ENCODE measurements around the gene SERPINB5.

Gene SERPINB5

GRCh38 chr18:63464434-63464833, 12.3 kb upstream of the SERPINB5 start:
- Histone ChIP-seq H4K91ac (ENCODE audit: low read length) (no peak overlapping the region), H3K27me3 (ENCODE audit: control insufficient read depth in 1 of 2, insufficient read depth in 1 of 2, low read length in 2 of 2) (peaks cover 8 to 18% of the 10 kb centered on the region in 2 experiments), H3K4ac (ENCODE audit: low read depth in 1 of 2, low read length in 2 of 2) (no peak overlapping the region), H2AK5ac (ENCODE audit: low read length, severe bottlenecking) (no peak overlapping the region), H3K36me3 (ENCODE audit: control insufficient read depth in 1 of 2, insufficient read depth in 2 of 2, low read depth in 1 of 2, low read length in 2 of 2) (no peaks in the 10 kb centered on the region), H3K27ac (ENCODE audit: low read length, poor library complexity, severe bottlenecking) (no peak overlapping the region), H4K8ac (ENCODE audit: low read length) (no peak overlapping the region), H2AFZ (ENCODE audit: low read depth, low read length) (no peak overlapping the region), H2BK5ac (ENCODE audit: low read depth, low read length, poor library complexity, severe bottlenecking) (no peak overlapping the region), H2BK120ac (ENCODE audit: low read depth, low read length) (no peak overlapping the region), H3K79me1 (replicated peaks; ENCODE audit: low read length, poor library complexity, severe bottlenecking) (no peaks in the 10 kb centered on the region), H3K4me2 (ENCODE audit: low read length, poor library complexity, severe bottlenecking) (no peak overlapping the region), H3K18ac (ENCODE audit: low read depth in 1 of 2, low read length in 2 of 2) (no peak overlapping the region), H3K9me3 (ENCODE audit: control insufficient read depth, low read length) (no peaks in the 10 kb centered on the region), H3K9ac (ENCODE audit: low read length) (no peak overlapping the region), H2BK15ac (ENCODE audit: low read depth, poor library complexity, severe bottlenecking) (no peak overlapping the region), H3K23ac (ENCODE audit: low read length in 2 of 2) (no peak overlapping the region), H3K14ac (ENCODE audit: low read length in 2 of 2) (no peak overlapping the region), H3K4me1 (ENCODE audit: control insufficient read depth, insufficient read depth, low read depth, low read length) (no peaks in the 10 kb centered on the region), H3K4me3 (ENCODE audit: insufficient read depth in 1 of 2, low read depth in 1 of 2, low read length in 2 of 2) (no peak overlapping the region), H2BK12ac (ENCODE audit: low read length in 2 of 2) (no peak overlapping the region)
- 94% methylated on average over 2 of the region's 2 CpGs for WGBS
- DNase-seq = no peak

DNA sequence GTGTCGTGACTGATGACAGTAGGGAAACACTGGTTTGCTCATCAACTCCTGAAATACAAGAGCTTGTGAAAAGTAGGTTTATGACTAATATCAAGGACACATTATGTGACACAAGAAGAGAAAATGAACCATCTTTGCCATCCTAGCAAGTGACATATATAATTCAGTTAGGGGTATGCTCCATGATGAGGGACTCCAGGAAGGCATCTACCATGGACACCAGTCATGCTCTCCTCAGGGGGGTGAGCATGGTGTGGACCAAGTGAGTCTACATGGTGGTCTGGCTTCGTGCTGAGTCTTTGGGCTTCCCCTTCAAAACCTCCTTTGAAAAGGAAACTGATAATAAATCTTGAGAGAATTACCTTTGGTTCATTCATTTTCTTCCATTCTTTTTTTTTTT, 11.7 kb upstream of the SERPINB5 start:
- H4K8ac ChIP-seq (ENCODE audit: low read length) = no peak overlapping the region
- H3K9me3 ChIP-seq (ENCODE audit: control insufficient read depth, low read length) = no peaks in the 10 kb centered on the region
- no peak overlapping the region for H4K91ac ChIP-seq (ENCODE audit: low read length)
- H2AFZ ChIP-seq (ENCODE audit: low read depth, low read length) = no peak overlapping the region
- peaks cover 8 to 18% of the 10 kb centered on the region in 2 experiments for H3K27me3 ChIP-seq (ENCODE audit: control insufficient read depth in 1 of 2, insufficient read depth in 1 of 2, low read length in 2 of 2)
- no peak overlapping the region for H2BK12ac ChIP-seq (ENCODE audit: low read length in 2 of 2)
- H3K14ac ChIP-seq (ENCODE audit: low read length in 2 of 2) = no peak overlapping the region
- no peak overlapping the region for H2BK120ac ChIP-seq (ENCODE audit: low read depth, low read length)
- H3K27ac ChIP-seq (ENCODE audit: low read length, poor library complexity, severe bottlenecking) = no peak overlapping the region
- WGBS = no CpG with 5 or more reads among the region's 2 CpGs
- no peak overlapping the region for H3K4ac ChIP-seq (ENCODE audit: low read depth in 1 of 2, low read length in 2 of 2)
- H3K18ac ChIP-seq (ENCODE audit: low read depth in 1 of 2, low read length in 2 of 2) = no peak overlapping the region
- H3K4me2 ChIP-seq (ENCODE audit: low read length, poor library complexity, severe bottlenecking) = no peak overlapping the region
- no peak for DNase-seq
- H3K9ac ChIP-seq (ENCODE audit: low read length) = no peak overlapping the region
- H3K79me1 ChIP-seq (replicated peaks; ENCODE audit: low read length, poor library complexity, severe bottlenecking) = no peaks in the 10 kb centered on the region
- no peak overlapping the region for H2AK5ac ChIP-seq (ENCODE audit: low read length, severe bottlenecking)
- no peak overlapping the region for H2BK5ac ChIP-seq (ENCODE audit: low read depth, low read length, poor library complexity, severe bottlenecking)
- H3K4me1 ChIP-seq (ENCODE audit: control insufficient read depth, insufficient read depth, low read depth, low read length) = no peaks in the 10 kb centered on the region
- no peak overlapping the region for H2BK15ac ChIP-seq (ENCODE audit: low read depth, poor library complexity, severe bottlenecking)
- H3K4me3 ChIP-seq (ENCODE audit: insufficient read depth in 1 of 2, low read depth in 1 of 2, low read length in 2 of 2) = no peak overlapping the region
- no peak overlapping the region for H3K23ac ChIP-seq (ENCODE audit: low read length in 2 of 2)
- no peaks in the 10 kb centered on the region for H3K36me3 ChIP-seq (ENCODE audit: control insufficient read depth in 1 of 2, insufficient read depth in 2 of 2, low read depth in 1 of 2, low read length in 2 of 2)

GRCh38 chr18:63467699-63468098, 9.1 kb upstream of the SERPINB5 start:
- Histone ChIP-seq H2BK120ac (ENCODE audit: low read depth, low read length) (no peak overlapping the region), H2BK5ac (ENCODE audit: low read depth, low read length, poor library complexity, severe bottlenecking) (no peak overlapping the region), H3K4me1 (ENCODE audit: control insufficient read depth, insufficient read depth, low read depth, low read length) (no peaks in the 10 kb centered on the region), H4K8ac (ENCODE audit: low read length) (no peak overlapping the region), H3K36me3 (ENCODE audit: control insufficient read depth in 1 of 2, insufficient read depth in 2 of 2, low read depth in 1 of 2, low read length in 2 of 2) (no peaks in the 10 kb centered on the region), H2BK12ac (ENCODE audit: low read length in 2 of 2) (no peak overlapping the region), H3K4ac (ENCODE audit: low read depth in 1 of 2, low read length in 2 of 2) (no peak overlapping the region), H3K9me3 (ENCODE audit: control insufficient read depth, low read length) (no peaks in the 10 kb centered on the region), H3K4me3 (ENCODE audit: insufficient read depth in 1 of 2, low read depth in 1 of 2, low read length in 2 of 2) (no peak overlapping the region), H3K79me1 (replicated peaks; ENCODE audit: low read length, poor library complexity, severe bottlenecking) (no peaks in the 10 kb centered on the region), H2AFZ (ENCODE audit: low read depth, low read length) (no peak overlapping the region), H3K4me2 (ENCODE audit: low read length, poor library complexity, severe bottlenecking) (no peak overlapping the region), H3K14ac (ENCODE audit: low read length in 2 of 2) (no peak overlapping the region), H3K27ac (ENCODE audit: low read length, poor library complexity, severe bottlenecking) (no peak overlapping the region), H2AK5ac (ENCODE audit: low read length, severe bottlenecking) (no peak overlapping the region), H3K9ac (ENCODE audit: low read length) (no peak overlapping the region), H2BK15ac (ENCODE audit: low read depth, poor library complexity, severe bottlenecking) (no peak overlapping the region), H3K27me3 (ENCODE audit: control insufficient read depth in 1 of 2, insufficient read depth in 1 of 2, low read length in 2 of 2) (peaks cover 8 to 18% of the 10 kb centered on the region in 2 experiments), H3K23ac (ENCODE audit: low read length in 2 of 2) (no peak overlapping the region), H4K91ac (ENCODE audit: low read length) (no peak overlapping the region), H3K18ac (ENCODE audit: low read depth in 1 of 2, low read length in 2 of 2) (no peak overlapping the region)
- no peak for DNase-seq
- WGBS = 91% methylated on average over 4 of the region's 4 CpGs

DNA sequence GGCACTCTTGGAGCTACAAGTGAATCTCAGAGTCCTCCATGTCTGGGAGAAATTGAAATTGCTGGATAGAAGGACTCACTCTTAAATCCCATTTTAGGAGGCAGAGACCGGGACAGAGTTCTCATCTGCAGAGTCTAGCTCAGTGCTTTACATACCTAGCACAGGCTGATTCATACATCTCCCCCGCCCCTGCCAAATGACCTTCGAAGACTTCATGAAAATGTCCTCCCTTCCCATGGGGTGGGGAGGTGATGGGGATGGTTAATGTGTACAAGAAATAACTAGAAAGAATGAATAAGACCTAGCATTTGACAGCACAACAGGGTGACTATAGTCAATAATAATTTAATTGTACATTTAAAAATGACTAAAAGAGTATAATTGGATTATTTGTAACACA, 8.2 kb upstream of the SERPINB5 start:
- Histone ChIP-seq H3K4ac (ENCODE audit: low read depth in 1 of 2, low read length in 2 of 2) (no peak overlapping the region), H3K4me3 (ENCODE audit: insufficient read depth in 1 of 2, low read depth in 1 of 2, low read length in 2 of 2) (no peak overlapping the region), H3K36me3 (ENCODE audit: control insufficient read depth in 1 of 2, insufficient read depth in 2 of 2, low read depth in 1 of 2, low read length in 2 of 2) (no peaks in the 10 kb centered on the region), H4K91ac (ENCODE audit: low read length) (no peak overlapping the region), H2BK120ac (ENCODE audit: low read depth, low read length) (no peak overlapping the region), H2AFZ (ENCODE audit: low read depth, low read length) (no peak overlapping the region), H3K14ac (ENCODE audit: low read length in 2 of 2) (no peak overlapping the region), H3K9ac (ENCODE audit: low read length) (no peak overlapping the region), H4K8ac (ENCODE audit: low read length) (no peak overlapping the region), H3K4me1 (ENCODE audit: control insufficient read depth, insufficient read depth, low read depth, low read length) (no peaks in the 10 kb centered on the region), H3K4me2 (ENCODE audit: low read length, poor library complexity, severe bottlenecking) (no peak overlapping the region), H2BK12ac (ENCODE audit: low read length in 2 of 2) (no peak overlapping the region), H3K18ac (ENCODE audit: low read depth in 1 of 2, low read length in 2 of 2) (no peak overlapping the region), H2BK15ac (ENCODE audit: low read depth, poor library complexity, severe bottlenecking) (no peak overlapping the region), H3K27ac (ENCODE audit: low read length, poor library complexity, severe bottlenecking) (no peak overlapping the region), H2AK5ac (ENCODE audit: low read length, severe bottlenecking) (no peak overlapping the region), H3K79me1 (replicated peaks; ENCODE audit: low read length, poor library complexity, severe bottlenecking) (no peaks in the 10 kb centered on the region), H3K23ac (ENCODE audit: low read length in 2 of 2) (no peak overlapping the region), H2BK5ac (ENCODE audit: low read depth, low read length, poor library complexity, severe bottlenecking) (no peak overlapping the region), H3K9me3 (ENCODE audit: control insufficient read depth, low read length) (no peaks in the 10 kb centered on the region), H3K27me3 (ENCODE audit: control insufficient read depth in 1 of 2, insufficient read depth in 1 of 2, low read length in 2 of 2) (peaks cover 8 to 18% of the 10 kb centered on the region in 2 experiments)
- no peak for DNase-seq
- no CpG with 5 or more reads among the region's 3 CpGs for WGBS
